ENCODE results near the gene SPINDOC.

Gene SPINDOC

DNA sequence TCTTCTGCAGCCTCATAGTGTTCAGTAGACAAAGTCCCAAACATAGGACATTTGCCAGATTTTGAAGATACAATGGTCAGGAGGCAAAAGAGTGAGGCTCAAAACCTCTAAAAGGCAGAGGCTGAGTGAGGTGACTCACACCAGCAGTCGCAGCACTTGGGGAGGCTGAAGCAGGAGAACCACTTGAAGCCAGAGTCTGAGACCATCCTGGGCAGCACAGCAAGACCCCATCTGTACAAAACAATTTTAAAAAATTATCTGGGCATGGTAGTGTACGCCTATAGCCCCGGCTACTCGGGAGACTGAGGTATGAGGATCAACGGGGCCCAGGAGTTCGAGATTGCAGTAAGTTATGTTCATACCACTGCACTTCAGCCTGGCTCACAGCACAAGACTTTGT, 30.5 kb upstream of the SPINDOC start:
- H3K27ac ChIP-seq = no peak overlapping the region
- H3K9me3 ChIP-seq = no peaks in the 10 kb centered on the region
- TF ChIP-seq, protein P1, sequence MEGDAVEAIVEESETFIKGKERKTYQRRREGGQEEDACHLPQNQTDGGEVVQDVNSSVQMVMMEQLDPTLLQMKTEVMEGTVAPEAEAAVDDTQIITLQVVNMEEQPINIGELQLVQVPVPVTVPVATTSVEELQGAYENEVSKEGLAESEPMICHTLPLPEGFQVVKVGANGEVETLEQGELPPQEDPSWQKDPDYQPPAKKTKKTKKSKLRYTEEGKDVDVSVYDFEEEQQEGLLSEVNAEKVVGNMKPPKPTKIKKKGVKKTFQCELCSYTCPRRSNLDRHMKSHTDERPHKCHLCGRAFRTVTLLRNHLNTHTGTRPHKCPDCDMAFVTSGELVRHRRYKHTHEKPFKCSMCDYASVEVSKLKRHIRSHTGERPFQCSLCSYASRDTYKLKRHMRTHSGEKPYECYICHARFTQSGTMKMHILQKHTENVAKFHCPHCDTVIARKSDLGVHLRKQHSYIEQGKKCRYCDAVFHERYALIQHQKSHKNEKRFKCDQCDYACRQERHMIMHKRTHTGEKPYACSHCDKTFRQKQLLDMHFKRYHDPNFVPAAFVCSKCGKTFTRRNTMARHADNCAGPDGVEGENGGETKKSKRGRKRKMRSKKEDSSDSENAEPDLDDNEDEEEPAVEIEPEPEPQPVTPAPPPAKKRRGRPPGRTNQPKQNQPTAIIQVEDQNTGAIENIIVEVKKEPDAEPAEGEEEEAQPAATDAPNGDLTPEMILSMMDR (IDR thresholded peaks at IDR 0.05) = no peak
- H3K4me1 ChIP-seq (ENCODE audit: control insufficient read depth in 1 of 2, insufficient read depth in 1 of 2, low read depth in 1 of 2, low read length in 1 of 2) = no peaks in the 10 kb centered on the region
- H3K4me3 ChIP-seq (ENCODE audit: low read depth in 1 of 2, low read length in 1 of 2) = no peak overlapping the region
- H3K27me3 ChIP-seq = peaks cover 16% of the 10 kb centered on the region
- H3K36me3 ChIP-seq = no peaks in the 10 kb centered on the region

DNA sequence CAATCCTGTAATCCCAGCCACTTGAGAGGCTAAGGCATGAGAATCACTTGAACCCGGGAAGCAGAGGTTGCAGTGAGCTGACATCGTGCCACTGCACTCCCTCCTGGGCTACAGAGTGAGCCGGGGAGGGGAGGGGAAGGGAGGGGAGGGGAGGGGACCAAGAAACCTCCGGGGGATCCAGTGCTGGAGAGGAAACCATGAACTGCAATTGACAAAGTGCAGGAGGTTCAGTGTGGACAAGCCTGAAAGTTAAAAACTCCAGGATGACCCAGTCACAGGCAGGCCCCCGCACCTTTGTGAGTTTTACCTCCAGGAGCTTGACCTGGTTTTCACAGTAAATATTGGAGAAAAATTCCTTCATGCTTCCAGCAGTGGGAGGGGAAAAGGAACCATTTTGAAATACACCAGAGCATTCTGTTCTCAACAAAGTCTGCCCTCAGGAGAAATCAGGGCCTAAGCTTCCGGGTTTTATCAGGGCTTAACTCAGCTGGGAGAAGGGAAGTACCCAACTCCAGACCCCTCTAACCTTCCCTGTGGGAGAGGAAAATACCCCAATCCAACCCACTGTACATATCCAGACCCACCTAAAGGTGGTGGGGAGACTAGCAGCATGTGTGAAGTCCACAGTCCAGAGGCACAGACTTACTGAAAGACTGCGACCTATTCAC, 29.2 kb upstream of the SPINDOC start:
- Histone ChIP-seq H3K27me3 (peaks cover 11% of the 10 kb centered on the region), H3K4me3 (ENCODE audit: low read depth in 1 of 2, low read length in 1 of 2) (no peak overlapping the region), H3K9me3 (no peaks in the 10 kb centered on the region), H3K27ac (no peak overlapping the region), H3K4me1 (ENCODE audit: control insufficient read depth in 1 of 2, insufficient read depth in 1 of 2, low read depth in 1 of 2, low read length in 1 of 2) (no peaks in the 10 kb centered on the region), H3K36me3 (no peaks in the 10 kb centered on the region)
- TF ChIP-seq, protein P1 (IDR thresholded peaks at IDR 0.05) = no peak

DNA sequence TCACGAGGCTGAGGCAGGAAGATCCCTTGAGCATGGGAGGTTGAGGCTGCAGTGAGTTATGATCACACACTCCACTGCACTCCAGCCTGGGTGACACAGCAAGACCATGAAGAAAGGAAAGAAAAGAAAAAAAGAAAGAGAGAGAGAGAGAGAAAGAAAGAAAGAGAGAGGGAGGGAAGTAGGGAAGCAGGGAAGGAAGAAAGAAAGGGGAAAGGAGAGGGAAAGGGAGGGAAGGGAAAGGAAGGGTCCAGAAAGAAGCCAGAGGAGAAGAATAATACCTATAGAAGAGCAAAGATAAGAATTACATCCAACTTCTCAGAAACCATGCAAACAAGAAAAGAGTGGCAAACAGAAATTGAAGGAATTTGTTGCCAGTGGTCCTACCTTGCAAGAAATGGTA, 27.4 kb upstream of the SPINDOC start:
- Histone ChIP-seq H3K9me3 (no peaks in the 10 kb centered on the region), H3K27me3 (no peaks in the 10 kb centered on the region), H3K36me3 (no peaks in the 10 kb centered on the region), H3K4me3 (ENCODE audit: low read depth in 1 of 2, low read length in 1 of 2) (no peak overlapping the region), H3K4me1 (ENCODE audit: control insufficient read depth in 1 of 2, insufficient read depth in 1 of 2, low read depth in 1 of 2, low read length in 1 of 2) (peaks cover 9 to 10% of the 10 kb centered on the region in 2 experiments), H3K27ac (no peak overlapping the region)
- TF ChIP-seq, protein P1 (IDR thresholded peaks at IDR 0.05) = no peak

DNA sequence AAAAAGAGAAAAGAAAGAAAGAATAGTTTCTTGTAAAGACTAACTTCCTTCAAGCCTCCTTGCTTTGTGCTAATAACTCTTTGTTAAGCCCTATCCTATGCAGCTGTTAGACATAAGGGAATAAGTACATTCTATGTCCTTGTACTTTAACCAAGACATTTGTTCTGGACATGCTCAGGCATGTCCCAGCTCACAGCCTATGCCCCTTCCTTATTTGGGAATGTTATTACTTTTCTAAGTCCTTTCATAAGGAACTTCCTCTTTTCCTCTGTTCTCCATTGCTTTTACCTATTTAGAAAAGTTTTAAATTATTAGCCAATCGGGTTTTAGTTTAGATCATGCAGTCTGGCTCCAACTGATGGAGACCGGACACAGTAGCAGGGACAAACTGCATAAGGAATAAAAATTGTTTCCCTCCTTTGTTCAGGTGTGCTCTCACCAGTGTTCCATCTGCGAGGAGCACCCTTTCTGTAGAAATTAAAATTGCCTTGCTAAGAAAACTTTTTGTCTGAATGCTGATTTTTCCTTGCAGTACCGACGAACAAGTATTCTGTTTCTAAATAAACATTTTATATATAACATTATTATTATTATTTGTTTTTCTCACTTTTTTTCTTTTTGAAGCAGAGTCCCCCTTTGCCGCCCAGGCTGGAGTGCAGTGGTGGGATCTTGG, 21.6 kb upstream of the SPINDOC start:
- Histone ChIP-seq H3K9me3 (peaks cover 6% of the 10 kb centered on the region), H3K27ac (no peak overlapping the region)

DNA sequence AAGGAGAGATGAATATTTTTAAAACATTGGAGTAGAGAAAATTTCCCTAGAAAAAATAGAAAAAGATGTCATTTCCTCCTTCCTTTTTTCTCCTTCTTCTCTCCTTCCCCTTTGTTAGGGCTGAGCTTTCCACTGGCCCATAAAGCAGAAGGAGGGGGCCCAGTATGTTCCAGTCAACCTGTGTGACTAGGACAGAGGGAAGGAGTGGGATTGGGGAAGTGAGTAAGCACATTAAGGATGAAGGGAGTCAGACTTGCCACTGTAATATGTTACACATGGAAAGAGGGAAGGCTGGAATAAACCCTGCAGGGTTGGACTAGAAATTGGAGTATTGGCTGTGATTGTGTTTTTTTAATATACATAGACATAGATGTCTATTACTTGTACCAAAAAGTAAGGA, 20.1 kb upstream of the SPINDOC start:
- peaks cover 10 to 18% of the 10 kb centered on the region in 2 experiments for H3K4me1 ChIP-seq (ENCODE audit: control insufficient read depth in 1 of 2, insufficient read depth in 1 of 2, low read depth in 1 of 2, low read length in 1 of 2)
- peaks cover 8% of the 10 kb centered on the region for H3K27me3 ChIP-seq
- peaks cover 6% of the 10 kb centered on the region for H3K9me3 ChIP-seq
- TF ChIP-seq, protein P1 (IDR thresholded peaks at IDR 0.05) = no peak
- no peaks in the 10 kb centered on the region for H3K36me3 ChIP-seq
- no peak overlapping the region for H3K27ac ChIP-seq
- no peak overlapping the region for H3K4me3 ChIP-seq (ENCODE audit: low read depth in 1 of 2, low read length in 1 of 2)

More for the DNA sequence above, 21.6 kb upstream of the SPINDOC start:
- TF ChIP-seq, protein P1 (IDR thresholded peaks at IDR 0.05) = no peak
- Histone ChIP-seq H3K27me3 (peaks cover 4% of the 10 kb centered on the region), H3K36me3 (no peaks in the 10 kb centered on the region), H3K4me1 (ENCODE audit: control insufficient read depth in 1 of 2, insufficient read depth in 1 of 2, low read depth in 1 of 2, low read length in 1 of 2) (peaks cover 10 to 18% of the 10 kb centered on the region in 2 experiments), H3K4me3 (ENCODE audit: low read depth in 1 of 2, low read length in 1 of 2) (no peak overlapping the region)
